Ascending aorta (tissue), 2 donors: ENCODE measurements around the gene IQCM. TPM values are rescaled to one million over a fixed set of nuclear protein-coding genes. Genes with fewer than 3 reads are reported as not detected.

Experiments
- DNase-seq, 2 donors: peaks; one replicate each; pipeline ENCODE4 v3.0.0-alpha.2; 2019; ENCODE audit warnings: low spot score in 2 of 2
- H3K27ac ChIP-seq, 2 donors: fragments of 200-600 bp; sonication (generic); one replicate each; pipeline ENCODE4 v1.5.1; 2016 to 2017; ENCODE audit warnings: mild to moderate bottlenecking in 1 of 2
- H3K27me3 ChIP-seq: fragments of 200-600 bp; sonication (generic); one replicate; pipeline ENCODE4 v1.5.1; 2017
- H3K36me3 ChIP-seq, 2 donors: fragments of 200-600 bp; sonication (generic); one replicate each; pipeline ENCODE4 v1.5.1; 2016
- H3K4me1 ChIP-seq, 2 donors: fragments of 200-600 bp; sonication (generic); one replicate each; pipeline ENCODE4 v1.5.1; 2016 to 2017; ENCODE audit warnings: mild to moderate bottlenecking in 1 of 2
- H3K4me3 ChIP-seq, 2 donors: fragments of 200-600 bp; sonication (generic); one replicate each; pipeline ENCODE4 v1.5.1; 2016 to 2017; ENCODE audit warnings: mild to moderate bottlenecking in 1 of 2
- H3K9me3 ChIP-seq, 2 donors: fragments of 200-600 bp; sonication (generic); one replicate each; pipeline ENCODE4 v1.5.1; 2016
- CTCF ChIP-seq, 3 experiments: fragments of 200-600 bp in 2 of 3; fragments of 450-650 bp in 1 of 3; sonication (generic) in 2 of 3; IDR thresholded peaks; one replicate each; pipeline ENCODE4 v1.5.1; 2016 to 2019; ENCODE audit warnings: antibody characterized with exemption in 3 of 3, mild to moderate bottlenecking in 1 of 3, moderate library complexity in 1 of 3
- intact Hi-C: fragments of 100-400 bp; cut with DNase I; formaldehyde crosslinking; loops from one replicate; pipeline ENCODE4 v1.15.1; 2023
- total RNA-seq: library from RNA; depleted of rRNA; stranded (reverse); fragments of >200 nt; gene quantifications from one replicate; pipeline ENCODE4 v1.1.0, GENCODE V29; 2016

IQCM gene
- total RNA-seq, 1 donor from 2014 or later = not detected

DNA sequence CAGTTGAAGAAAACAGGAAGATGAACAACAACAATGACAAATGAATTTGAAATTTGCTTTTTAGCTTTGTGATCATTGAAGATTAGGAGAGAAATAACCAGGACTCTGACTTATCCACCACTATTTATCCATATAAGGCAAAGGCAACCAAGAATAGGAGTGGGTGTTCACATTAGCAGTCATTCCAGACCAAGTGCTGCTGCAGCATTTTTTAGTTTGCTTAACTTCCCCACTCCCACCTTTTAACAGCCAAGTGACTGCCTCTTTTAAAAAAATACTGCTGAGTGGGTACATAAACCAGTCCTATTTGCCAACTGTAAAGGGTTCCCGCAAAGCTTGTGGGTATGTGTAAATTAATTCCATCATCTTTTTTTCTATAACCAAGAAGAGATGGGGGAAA is 230.9 kb downstream of the IQCM start:
- Histone ChIP-seq H3K27me3 (no peaks in the 10 kb centered on the region), H3K4me1 (no peaks in the 10 kb centered on the region), H3K4me3 (no peak overlapping the region), H3K36me3 (no peaks in the 10 kb centered on the region), H3K27ac (no peak overlapping the region), H3K9me3 (peaks cover 0 to 12% of the 10 kb centered on the region in 2 donors)
- intact Hi-C loops = no loop called here
- no peak for DNase-seq
- no peak for TF ChIP-seq CTCF (IDR thresholded peaks at IDR 0.05)

DNA sequence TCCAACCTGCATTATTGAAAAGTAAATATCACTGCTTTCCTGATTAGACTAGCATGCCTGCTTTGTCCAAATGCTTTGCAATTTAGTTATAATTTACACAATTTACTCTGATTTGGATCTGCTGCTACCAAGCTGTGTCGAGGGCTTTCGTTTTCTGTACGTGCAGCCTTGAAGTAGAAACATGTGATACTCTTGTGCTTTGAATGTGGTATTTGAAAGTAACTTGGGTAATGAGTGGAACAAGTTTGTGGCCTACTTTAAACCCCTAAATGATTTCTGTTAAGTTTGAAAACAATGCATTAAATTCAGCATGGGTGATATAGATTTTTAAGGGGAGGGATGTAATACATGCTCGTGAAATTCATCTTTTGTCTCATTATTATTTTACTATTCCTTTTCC is 240.7 kb downstream of the IQCM start:
- Histone ChIP-seq H3K36me3 (no peaks in the 10 kb centered on the region), H3K9me3 (no peaks in the 10 kb centered on the region), H3K4me3 (no peak overlapping the region), H3K27me3 (no peaks in the 10 kb centered on the region), H3K4me1 (no peaks in the 10 kb centered on the region), H3K27ac (no peak overlapping the region)
- no peak for TF ChIP-seq CTCF (IDR thresholded peaks at IDR 0.05)
- intact Hi-C loops = no loop called here
- DNase-seq = no peak

- intact Hi-C loops = no loop called here
- Histone ChIP-seq H3K4me1 (no peaks in the 10 kb centered on the region), H3K27ac (no peak overlapping the region), H3K27me3 (no peaks in the 10 kb centered on the region), H3K4me3 (no peak overlapping the region), H3K36me3 (no peaks in the 10 kb centered on the region), H3K9me3 (no peaks in the 10 kb centered on the region)
- TF ChIP-seq CTCF (IDR thresholded peaks at IDR 0.05) = no peak
- no peak for DNase-seq
Observed at GRCh38 chr4:149572716-149573115, 242.9 kb downstream of the IQCM start.

GRCh38 chr4:149555799-149556198 is 259.8 kb downstream of the IQCM start:
- Histone ChIP-seq H3K27ac (no peak overlapping the region), H3K4me1 (no peaks in the 10 kb centered on the region), H3K4me3 (no peak overlapping the region), H3K36me3 (no peaks in the 10 kb centered on the region), H3K9me3 (no peaks in the 10 kb centered on the region), H3K27me3 (no peaks in the 10 kb centered on the region)
- no peak for DNase-seq
- intact Hi-C loops = no loop called here
- TF ChIP-seq CTCF (IDR thresholded peaks at IDR 0.05) = no peak

DNA sequence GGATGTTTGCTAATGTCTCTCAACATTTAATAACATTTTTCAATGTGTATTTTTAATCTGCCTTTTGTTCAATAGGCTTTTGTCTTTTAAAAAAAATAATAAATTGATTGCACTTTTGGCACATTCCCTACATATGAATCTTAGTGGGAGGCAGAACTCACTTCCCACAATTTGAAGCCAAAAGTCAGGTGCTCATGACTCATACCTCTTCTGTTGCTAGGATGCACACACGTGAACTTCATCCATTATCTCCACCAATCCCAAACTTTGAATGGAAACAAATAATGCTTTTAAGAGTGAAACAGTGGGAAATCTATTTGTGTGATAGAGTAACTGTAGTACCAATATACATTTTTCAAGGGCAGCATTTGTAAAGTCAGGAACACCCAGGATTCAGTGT is 260.5 kb downstream of the IQCM start:
- H3K27ac ChIP-seq = no peak overlapping the region
- TF ChIP-seq CTCF (IDR thresholded peaks at IDR 0.05) = no peak
- no peaks in the 10 kb centered on the region for H3K4me1 ChIP-seq
- no peaks in the 10 kb centered on the region for H3K9me3 ChIP-seq
- H3K27me3 ChIP-seq = no peaks in the 10 kb centered on the region
- H3K4me3 ChIP-seq = no peak overlapping the region
- intact Hi-C loops = no loop called here
- no peaks in the 10 kb centered on the region for H3K36me3 ChIP-seq
- no peak for DNase-seq

- no peak overlapping the region for H3K4me3 ChIP-seq
- TF ChIP-seq CTCF (IDR thresholded peaks at IDR 0.05) = no peak
- H3K27ac ChIP-seq = no peak overlapping the region
- intact Hi-C loops = no loop called here
- no peaks in the 10 kb centered on the region for H3K4me1 ChIP-seq
- H3K36me3 ChIP-seq = no peaks in the 10 kb centered on the region
- no peak for DNase-seq
- no peaks in the 10 kb centered on the region for H3K9me3 ChIP-seq
- H3K27me3 ChIP-seq = no peaks in the 10 kb centered on the region
Observed at GRCh38 chr4:149553959-149554520, 261.6 kb downstream of the IQCM start.
